ENCODE results near the gene ADAR.

DNA sequence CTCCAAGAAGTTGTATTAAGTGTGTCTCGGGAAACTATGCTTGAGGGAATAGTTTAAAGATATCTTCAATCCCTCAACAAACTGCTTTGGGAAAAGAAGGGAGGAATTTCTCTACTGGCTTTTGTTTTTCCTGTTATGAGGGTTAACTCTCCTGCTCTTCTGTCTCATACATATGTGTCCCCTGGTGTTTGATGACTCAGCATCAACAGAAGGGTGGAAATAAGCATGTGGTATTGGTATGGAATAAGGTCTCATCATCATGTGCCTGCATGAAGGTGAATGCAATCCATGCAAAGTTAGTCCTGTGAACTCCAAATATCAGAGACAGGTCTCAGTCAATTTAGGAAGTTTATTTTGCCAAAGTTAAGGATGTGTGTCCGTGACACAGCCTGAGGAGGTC is 27.2 kb upstream of the ADAR start:
- TF ChIP-seq, protein P1, sequence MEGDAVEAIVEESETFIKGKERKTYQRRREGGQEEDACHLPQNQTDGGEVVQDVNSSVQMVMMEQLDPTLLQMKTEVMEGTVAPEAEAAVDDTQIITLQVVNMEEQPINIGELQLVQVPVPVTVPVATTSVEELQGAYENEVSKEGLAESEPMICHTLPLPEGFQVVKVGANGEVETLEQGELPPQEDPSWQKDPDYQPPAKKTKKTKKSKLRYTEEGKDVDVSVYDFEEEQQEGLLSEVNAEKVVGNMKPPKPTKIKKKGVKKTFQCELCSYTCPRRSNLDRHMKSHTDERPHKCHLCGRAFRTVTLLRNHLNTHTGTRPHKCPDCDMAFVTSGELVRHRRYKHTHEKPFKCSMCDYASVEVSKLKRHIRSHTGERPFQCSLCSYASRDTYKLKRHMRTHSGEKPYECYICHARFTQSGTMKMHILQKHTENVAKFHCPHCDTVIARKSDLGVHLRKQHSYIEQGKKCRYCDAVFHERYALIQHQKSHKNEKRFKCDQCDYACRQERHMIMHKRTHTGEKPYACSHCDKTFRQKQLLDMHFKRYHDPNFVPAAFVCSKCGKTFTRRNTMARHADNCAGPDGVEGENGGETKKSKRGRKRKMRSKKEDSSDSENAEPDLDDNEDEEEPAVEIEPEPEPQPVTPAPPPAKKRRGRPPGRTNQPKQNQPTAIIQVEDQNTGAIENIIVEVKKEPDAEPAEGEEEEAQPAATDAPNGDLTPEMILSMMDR (conservative IDR thresholded peaks at IDR 0.05; ENCODE audit: low read depth in 2 of 2), result no peak
- TF ChIP-seq EZH2 (IDR thresholded peaks at IDR 0.05; ENCODE audit: low read depth, unreplicated experiment) (no peak), POLR2AphosphoS5 (IDR thresholded peaks at IDR 0.05; ENCODE audit: low read depth) (no peak), CREB1 (CRISPR knock-in tag; IDR thresholded peaks at IDR 0.05; ENCODE audit: low read depth) (no peak), EZH2phosphoT487 (IDR thresholded peaks at IDR 0.05; ENCODE audit: unreplicated experiment) (no peak), REST (IDR thresholded peaks at IDR 0.05; ENCODE audit: unreplicated experiment) (no peak), ZNF462 (CRISPR knock-in tag; IDR thresholded peaks at IDR 0.05) (no peak), ZNF331 (CRISPR knock-in tag; IDR thresholded peaks at IDR 0.05; ENCODE audit: low read depth) (no peak), JUNB (IDR thresholded peaks at IDR 0.05; ENCODE audit: unreplicated experiment) (no peak), ETS1 (IDR thresholded peaks at IDR 0.05) (no peak), ZNF114 (CRISPR knock-in tag; IDR thresholded peaks at IDR 0.05) (no peak), NANOG (IDR thresholded peaks at IDR 0.05; ENCODE audit: borderline replicate concordance) (no peak), STAT1 (IDR thresholded peaks at IDR 0.05; ENCODE audit: unreplicated experiment) (no peak)

All from GM23338 (cell line).